Subcutaneous adipose tissue (tissue), 4 donors: Measurements from ENCODE around the gene TNFRSF11A. TPM values are rescaled to one million over a fixed set of nuclear protein-coding genes. Genes with fewer than 3 reads are reported as not detected.

ENCODE experiments used
- CTCF ChIP-seq: fragments of 450-650 bp; IDR thresholded peaks from one replicate; pipeline ENCODE4 v1.5.1; 2016; ENCODE audit warnings: low read depth, mild to moderate bottlenecking, control low read depth, antibody characterized with exemption, moderate library complexity
- total RNA-seq, 4 donors: library from RNA; depleted of rRNA; stranded (reverse); fragments of >200 nt; gene quantifications; one replicate each; pipeline ENCODE4 v1.1.0, GENCODE V29; 2016

Gene TNFRSF11A
- total RNA-seq, 4 donors from 2014 or later, result 0.94 to 27.7 (median 7.1) TPM

GRCh38 chr18:62384068-62384467 is 59.0 kb downstream of the TNFRSF11A start:
- no peak for TF ChIP-seq CTCF

GRCh38 chr18:62384610-62385097 is 59.5 kb downstream of the TNFRSF11A start:
- no peak for TF ChIP-seq CTCF

GRCh38 chr18:62386091-62386490 is 61.0 kb downstream of the TNFRSF11A start:
- TF ChIP-seq CTCF, result no peak

GRCh38 chr18:62386601-62387000 is 61.5 kb downstream of the TNFRSF11A start:
- no peak for TF ChIP-seq CTCF

GRCh38 chr18:62387257-62387656 is 62.1 kb downstream of the TNFRSF11A start:
- no peak for TF ChIP-seq CTCF

GRCh38 chr18:62388855-62389760 is 64.0 kb downstream of the TNFRSF11A start:
- TF ChIP-seq CTCF, result no peak

- no peak for TF ChIP-seq CTCF
These were observed 64.8 kb downstream of the TNFRSF11A start for GRCh38 chr18:62389761-62390481.
